Gastroesophageal sphincter (tissue), 3 donors: Measurements from ENCODE around the gene POLR2J3.
"Not testable (repeated sequence)": the region's sequence is repeated elsewhere in the genome, so short reads cannot be mapped to it uniquely, and the experiment has no call there.

Experiments used
- CTCF ChIP-seq, 4 experiments: fragments of 200-600 bp in 2 of 4; fragments of 450-650 bp in 2 of 4; sonication (generic) in 1 of 4; IDR thresholded peaks; one replicate each; pipeline ENCODE4 v1.5.1; 2017 to 2019; ENCODE audit warnings: antibody characterized with exemption in 4 of 4, mild to moderate bottlenecking in 2 of 4, moderate library complexity in 2 of 4
- EP300 ChIP-seq: sonication (generic); formaldehyde crosslinking; IDR thresholded peaks from one replicate; pipeline ENCODE4 v1.6.1; 2017; ENCODE audit warnings: antibody characterized with exemption, mild to moderate bottlenecking
- POLR2AphosphoS5 ChIP-seq: sonication (generic); formaldehyde crosslinking; IDR thresholded peaks from one replicate; pipeline ENCODE4 v1.6.1; 2017; ENCODE audit warnings: antibody characterized with exemption

- not testable (repeated sequence) for TF ChIP-seq EP300; POLR2AphosphoS5; CTCF (IDR thresholded peaks at IDR 0.05)
Observed at GRCh38 chr7:102615930-102616329, 43.5 kb upstream of the POLR2J3 start.
